GM12878 (cell line): ENCODE data around the gene ATP8B1.

Experiments used
- BHLHE40 ChIP-seq, 2 experiments: fragments of 450-650 bp in 1 of 2; IDR thresholded peaks; 2 replicates each; pipeline ENCODE4 v1.6.1; 2011 to 2017; ENCODE audit warnings: low read depth in 2 of 2, borderline replicate concordance in 1 of 2, improper control_type of control experiment in 1 of 2, low read length in 1 of 2, mild to moderate bottlenecking in 1 of 2
- POLR2A ChIP-seq: IDR thresholded peaks from 2 replicates; pipeline ENCODE4 v1.6.1; 2011; ENCODE audit warnings: low read depth, mild to moderate bottlenecking, low read length
- ZBTB33 ChIP-seq: fragments of 450-650 bp; IDR thresholded peaks from 2 replicates; pipeline ENCODE4 v1.6.1; 2017; ENCODE audit warnings: mild to moderate bottlenecking
- TF ChIP-seq, protein P1 (sequence below): IDR thresholded peaks from 2 replicates; pipeline ENCODE4 v1.6.1; 2011; ENCODE audit warnings: low read depth, low read length, improper control_type of control experiment, borderline replicate concordance
- TF ChIP-seq, protein P2 (sequence below), 3 experiments: IDR thresholded peaks in 2 of 3; conservative IDR thresholded peaks in 1 of 3; 2 replicates each; pipeline ENCODE4 v1.5.1; 2011; ENCODE audit warnings: low read depth in 3 of 3, low read length in 3 of 3, mild to moderate bottlenecking in 3 of 3, control low read depth in 2 of 3, moderate library complexity in 2 of 3, inconsistent platforms in 1 of 3, mixed read lengths in 1 of 3; ENCODE audit not compliant: control insufficient read depth in 2 of 3, insufficient read depth in 1 of 3; ENCODE audit errors: extremely low read depth in 1 of 3

DNA sequence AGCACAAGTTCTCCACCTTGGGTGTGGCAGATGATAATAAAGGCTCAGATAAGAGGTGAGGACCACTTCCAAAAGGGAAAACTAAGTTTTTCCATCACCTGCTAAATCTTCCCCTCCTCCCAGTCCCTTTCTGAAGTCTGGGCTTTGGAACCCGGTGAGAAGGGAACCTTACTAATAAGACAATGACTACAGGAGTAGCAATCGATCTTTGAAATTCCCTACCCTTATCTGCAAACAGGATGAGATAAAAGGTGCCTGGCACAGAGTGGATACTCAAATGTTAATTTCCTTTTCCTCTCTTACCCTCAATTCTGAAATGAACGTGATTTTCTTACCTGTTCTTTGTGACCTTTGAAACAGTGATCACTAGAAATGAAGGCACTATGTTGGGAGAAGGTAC, 111.8 kb downstream of the ATP8B1 start:
- TF ChIP-seq, protein P1, sequence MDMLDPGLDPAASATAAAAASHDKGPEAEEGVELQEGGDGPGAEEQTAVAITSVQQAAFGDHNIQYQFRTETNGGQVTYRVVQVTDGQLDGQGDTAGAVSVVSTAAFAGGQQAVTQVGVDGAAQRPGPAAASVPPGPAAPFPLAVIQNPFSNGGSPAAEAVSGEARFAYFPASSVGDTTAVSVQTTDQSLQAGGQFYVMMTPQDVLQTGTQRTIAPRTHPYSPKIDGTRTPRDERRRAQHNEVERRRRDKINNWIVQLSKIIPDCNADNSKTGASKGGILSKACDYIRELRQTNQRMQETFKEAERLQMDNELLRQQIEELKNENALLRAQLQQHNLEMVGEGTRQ, result no peak
- TF ChIP-seq BHLHE40 (IDR thresholded peaks at IDR 0.05; ENCODE audit: borderline replicate concordance in 1 of 2, low read depth in 2 of 2, low read length in 1 of 2) (no peak), ZBTB33 (no peak), POLR2A (no peak)
- TF ChIP-seq, protein P2, sequence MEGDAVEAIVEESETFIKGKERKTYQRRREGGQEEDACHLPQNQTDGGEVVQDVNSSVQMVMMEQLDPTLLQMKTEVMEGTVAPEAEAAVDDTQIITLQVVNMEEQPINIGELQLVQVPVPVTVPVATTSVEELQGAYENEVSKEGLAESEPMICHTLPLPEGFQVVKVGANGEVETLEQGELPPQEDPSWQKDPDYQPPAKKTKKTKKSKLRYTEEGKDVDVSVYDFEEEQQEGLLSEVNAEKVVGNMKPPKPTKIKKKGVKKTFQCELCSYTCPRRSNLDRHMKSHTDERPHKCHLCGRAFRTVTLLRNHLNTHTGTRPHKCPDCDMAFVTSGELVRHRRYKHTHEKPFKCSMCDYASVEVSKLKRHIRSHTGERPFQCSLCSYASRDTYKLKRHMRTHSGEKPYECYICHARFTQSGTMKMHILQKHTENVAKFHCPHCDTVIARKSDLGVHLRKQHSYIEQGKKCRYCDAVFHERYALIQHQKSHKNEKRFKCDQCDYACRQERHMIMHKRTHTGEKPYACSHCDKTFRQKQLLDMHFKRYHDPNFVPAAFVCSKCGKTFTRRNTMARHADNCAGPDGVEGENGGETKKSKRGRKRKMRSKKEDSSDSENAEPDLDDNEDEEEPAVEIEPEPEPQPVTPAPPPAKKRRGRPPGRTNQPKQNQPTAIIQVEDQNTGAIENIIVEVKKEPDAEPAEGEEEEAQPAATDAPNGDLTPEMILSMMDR (IDR thresholded peaks at IDR 0.05 in 2 of 3, conservative IDR thresholded peaks at IDR 0.05 in 1 of 3; ENCODE audit: control insufficient read depth in 2 of 3, extremely low read depth in 1 of 3, insufficient read depth in 1 of 3, low read depth in 3 of 3, low read length in 3 of 3), result no peak
